B cell (primary cell): ENCODE results near the gene SLC18A2.

Source experiments
- EZH2 ChIP-seq: IDR thresholded peaks from 2 replicates; pipeline ENCODE4 v1.6.1; 2012; ENCODE audit warnings: borderline replicate concordance, low read depth, mild to moderate bottlenecking, moderate library complexity, low read length; ENCODE audit not compliant: insufficient read depth, poor library complexity, severe bottlenecking
- TF ChIP-seq, protein P1 (sequence below): fragments of 200-600 bp; IDR thresholded peaks from one replicate; pipeline ENCODE4 v1.8.0; 2022; ENCODE audit warnings: antibody characterized with exemption, mild to moderate bottlenecking

DNA sequence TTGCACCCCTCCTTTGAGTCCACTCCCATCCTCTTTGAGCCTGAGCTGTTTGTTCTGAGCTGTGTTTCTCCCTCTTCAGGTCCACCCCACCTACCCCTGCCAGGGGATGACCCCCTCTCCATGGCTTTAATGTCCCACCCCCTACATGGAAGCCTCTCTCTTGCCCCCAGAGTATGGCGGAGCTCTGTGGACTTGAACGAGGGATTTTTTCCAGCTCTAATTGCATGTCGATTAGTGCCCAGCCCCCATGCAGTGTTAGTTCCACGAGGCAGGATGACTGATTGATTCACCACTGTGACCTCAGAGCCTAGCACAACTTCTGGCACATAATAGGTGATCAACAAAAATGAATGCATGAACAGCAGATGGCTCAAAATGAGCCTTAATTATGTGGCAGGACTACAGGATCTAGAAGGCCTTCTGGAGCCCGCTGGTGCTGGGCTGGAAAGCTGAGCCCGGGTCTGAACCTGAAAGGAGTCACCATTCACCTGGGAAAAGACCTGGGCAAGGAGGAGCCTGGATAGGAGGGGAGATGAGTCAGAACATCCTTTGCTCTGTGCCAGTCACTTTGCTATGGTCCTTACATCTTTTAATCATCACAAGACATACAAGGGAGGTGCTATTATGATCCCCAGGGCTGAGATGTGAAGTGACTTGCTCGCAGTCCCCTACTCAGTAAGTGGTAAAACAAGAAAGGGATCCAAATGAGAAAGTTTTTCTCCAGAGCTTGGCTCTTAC is 17.1 kb upstream of the SLC18A2 start:
- TF ChIP-seq, protein P1, sequence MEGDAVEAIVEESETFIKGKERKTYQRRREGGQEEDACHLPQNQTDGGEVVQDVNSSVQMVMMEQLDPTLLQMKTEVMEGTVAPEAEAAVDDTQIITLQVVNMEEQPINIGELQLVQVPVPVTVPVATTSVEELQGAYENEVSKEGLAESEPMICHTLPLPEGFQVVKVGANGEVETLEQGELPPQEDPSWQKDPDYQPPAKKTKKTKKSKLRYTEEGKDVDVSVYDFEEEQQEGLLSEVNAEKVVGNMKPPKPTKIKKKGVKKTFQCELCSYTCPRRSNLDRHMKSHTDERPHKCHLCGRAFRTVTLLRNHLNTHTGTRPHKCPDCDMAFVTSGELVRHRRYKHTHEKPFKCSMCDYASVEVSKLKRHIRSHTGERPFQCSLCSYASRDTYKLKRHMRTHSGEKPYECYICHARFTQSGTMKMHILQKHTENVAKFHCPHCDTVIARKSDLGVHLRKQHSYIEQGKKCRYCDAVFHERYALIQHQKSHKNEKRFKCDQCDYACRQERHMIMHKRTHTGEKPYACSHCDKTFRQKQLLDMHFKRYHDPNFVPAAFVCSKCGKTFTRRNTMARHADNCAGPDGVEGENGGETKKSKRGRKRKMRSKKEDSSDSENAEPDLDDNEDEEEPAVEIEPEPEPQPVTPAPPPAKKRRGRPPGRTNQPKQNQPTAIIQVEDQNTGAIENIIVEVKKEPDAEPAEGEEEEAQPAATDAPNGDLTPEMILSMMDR = no peak
- no peak for TF ChIP-seq EZH2
